ENCODE data around the gene MRPS6. TPM values are rescaled to one million over a fixed set of nuclear protein-coding genes. Genes with fewer than 3 reads are reported as not detected.

MRPS6 gene
- total RNA-seq, 1 experiment from 2014 or later: 55.1 TPM

DNA sequence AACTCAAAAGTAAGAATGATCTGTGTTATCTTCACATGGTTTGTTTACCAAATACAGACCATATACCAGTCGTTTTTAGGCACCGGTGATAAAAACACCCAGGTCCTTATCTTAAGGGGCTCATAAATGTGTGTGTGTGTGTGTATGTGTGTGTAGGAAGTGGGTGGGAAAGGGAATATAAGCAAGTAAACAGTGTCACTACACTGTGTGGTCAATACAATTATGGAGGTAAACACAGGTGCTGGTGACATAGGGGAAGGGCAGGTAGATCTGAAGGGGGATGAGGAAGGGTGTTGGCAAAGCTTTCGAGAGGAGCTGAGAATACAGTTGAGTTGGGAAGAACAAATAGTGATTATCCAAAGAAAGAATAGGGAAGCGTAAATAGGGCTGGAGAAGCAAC, 19.1 kb upstream of the MRPS6 start:
- RAD21 ChIA-PET (ENCODE audit: low non-redundant PET in 1 of 2, low total read pairs in 2 of 2, uncharacterized antibody in 2 of 2, unreplicated experiment in 2 of 2): no interaction called here
- Histone ChIP-seq H3K27me3 (ENCODE audit: insufficient read depth, low read length) (no peaks in the 10 kb centered on the region), H4K20me1 (ENCODE audit: insufficient read depth) (no peaks in the 10 kb centered on the region), H3K36me3 (ENCODE audit: control insufficient read depth in 1 of 2, insufficient read depth in 2 of 2, low read length in 2 of 2) (no peaks in the 10 kb centered on the region), H2AFZ (ENCODE audit: low read depth, low read length, poor library complexity, severe bottlenecking) (no peak overlapping the region), H3K4me2 (ENCODE audit: low read length) (no peak overlapping the region), H3K4me1 (ENCODE audit: control insufficient read depth in 1 of 2, insufficient read depth in 2 of 2, low read length in 2 of 2) (no peaks in the 10 kb centered on the region), H3K4me3 (replicated peaks in 1 of 2; ENCODE audit: low read depth in 1 of 2, low read length in 2 of 2) (no peak overlapping the region), H3K27ac (ENCODE audit: low read depth, low read length) (no peak overlapping the region), H3K9me2 (ENCODE audit: insufficient read depth) (no peaks in the 10 kb centered on the region), H3K9me3 (ENCODE audit: control insufficient read depth in 1 of 2, insufficient read depth in 1 of 2, low read depth in 1 of 2, low read length in 2 of 2) (no peaks in the 10 kb centered on the region), H3K79me2 (ENCODE audit: insufficient read depth, low read length) (no peaks in the 10 kb centered on the region), H3K9ac (ENCODE audit: low read length) (no peak overlapping the region)
- DNase-seq (ENCODE audit: low read depth, low spot score): no peak
- TF ChIP-seq POLR2A (IDR thresholded peaks at IDR 0.05; ENCODE audit: borderline replicate concordance, extremely low read depth, insufficient read depth, insufficient read length): no peak
- intact Hi-C loops (cut with micrococcal nuclease): no loop called here
- POLR2A ChIA-PET: no interaction called here
- no TSS peak for BruUV-seq (replicated peaks)
- no peak for ATAC-seq
- CTCF ChIA-PET: no interaction called here

DNA sequence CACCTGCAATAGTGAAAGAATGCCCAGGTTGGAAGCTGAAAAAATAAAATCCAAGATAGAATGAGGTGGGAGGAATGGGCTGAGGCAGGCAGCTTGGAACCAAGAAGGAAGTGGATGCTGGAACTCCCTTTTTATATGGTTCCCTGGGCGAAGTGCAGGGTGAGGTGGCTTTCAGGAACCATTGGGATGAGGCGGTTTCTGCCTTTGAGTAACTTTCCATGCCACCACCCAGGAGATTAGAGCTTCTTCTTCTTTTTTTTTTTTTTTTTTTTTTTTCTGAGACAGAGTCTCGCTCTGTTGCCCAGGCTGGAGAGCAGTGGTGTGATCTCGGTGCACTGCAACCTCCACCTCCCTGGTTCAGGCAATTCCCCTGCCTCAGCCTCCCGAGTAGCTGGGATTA, 17.8 kb upstream of the MRPS6 start:
- Histone ChIP-seq H3K27ac (ENCODE audit: low read depth, low read length) (no peak overlapping the region), H4K20me1 (ENCODE audit: insufficient read depth) (no peaks in the 10 kb centered on the region), H3K4me3 (replicated peaks in 1 of 2; ENCODE audit: low read depth in 1 of 2, low read length in 2 of 2) (no peak overlapping the region), H3K9me2 (ENCODE audit: insufficient read depth) (no peaks in the 10 kb centered on the region), H3K9ac (ENCODE audit: low read length) (no peak overlapping the region), H3K36me3 (ENCODE audit: control insufficient read depth in 1 of 2, insufficient read depth in 2 of 2, low read length in 2 of 2) (no peaks in the 10 kb centered on the region), H3K9me3 (ENCODE audit: control insufficient read depth in 1 of 2, insufficient read depth in 1 of 2, low read depth in 1 of 2, low read length in 2 of 2) (no peaks in the 10 kb centered on the region), H3K4me1 (ENCODE audit: control insufficient read depth in 1 of 2, insufficient read depth in 2 of 2, low read length in 2 of 2) (no peaks in the 10 kb centered on the region), H2AFZ (ENCODE audit: low read depth, low read length, poor library complexity, severe bottlenecking) (no peak overlapping the region), H3K27me3 (ENCODE audit: insufficient read depth, low read length) (no peaks in the 10 kb centered on the region), H3K4me2 (ENCODE audit: low read length) (no peak overlapping the region), H3K79me2 (ENCODE audit: insufficient read depth, low read length) (no peaks in the 10 kb centered on the region)
- ATAC-seq: no peak
- TF ChIP-seq JUND (IDR thresholded peaks at IDR 0.05) (no peak), ZNF274 (IDR thresholded peaks at IDR 0.05; ENCODE audit: low read depth, low read length) (no peak), EGR1 (IDR thresholded peaks at IDR 0.05; ENCODE audit: low read depth) (no peak), SP1 (IDR thresholded peaks at IDR 0.05; ENCODE audit: low read depth) (no peak), YY1 (IDR thresholded peaks at IDR 0.05; ENCODE audit: extremely low read depth, insufficient replicate concordance, low read depth, low read length) (no peak), CEBPB (IDR thresholded peaks at IDR 0.05; ENCODE audit: low read depth) (no peak), EZH2phosphoT487 (IDR thresholded peaks at IDR 0.05; ENCODE audit: borderline replicate concordance) (no peak), TCF7L2 (IDR thresholded peaks at IDR 0.05; ENCODE audit: borderline replicate concordance, extremely low read depth, insufficient read depth, insufficient read length) (no peak)
- TF ChIP-seq, protein P1, sequence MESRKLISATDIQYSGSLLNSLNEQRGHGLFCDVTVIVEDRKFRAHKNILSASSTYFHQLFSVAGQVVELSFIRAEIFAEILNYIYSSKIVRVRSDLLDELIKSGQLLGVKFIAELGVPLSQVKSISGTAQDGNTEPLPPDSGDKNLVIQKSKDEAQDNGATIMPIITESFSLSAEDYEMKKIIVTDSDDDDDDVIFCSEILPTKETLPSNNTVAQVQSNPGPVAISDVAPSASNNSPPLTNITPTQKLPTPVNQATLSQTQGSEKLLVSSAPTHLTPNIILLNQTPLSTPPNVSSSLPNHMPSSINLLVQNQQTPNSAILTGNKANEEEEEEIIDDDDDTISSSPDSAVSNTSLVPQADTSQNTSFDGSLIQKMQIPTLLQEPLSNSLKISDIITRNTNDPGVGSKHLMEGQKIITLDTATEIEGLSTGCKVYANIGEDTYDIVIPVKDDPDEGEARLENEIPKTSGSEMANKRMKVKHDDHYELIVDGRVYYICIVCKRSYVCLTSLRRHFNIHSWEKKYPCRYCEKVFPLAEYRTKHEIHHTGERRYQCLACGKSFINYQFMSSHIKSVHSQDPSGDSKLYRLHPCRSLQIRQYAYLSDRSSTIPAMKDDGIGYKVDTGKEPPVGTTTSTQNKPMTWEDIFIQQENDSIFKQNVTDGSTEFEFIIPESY (IDR thresholded peaks at IDR 0.05; ENCODE audit: extremely low read depth, insufficient replicate concordance, low read length): no peak
- TF ChIP-seq, protein P2, sequence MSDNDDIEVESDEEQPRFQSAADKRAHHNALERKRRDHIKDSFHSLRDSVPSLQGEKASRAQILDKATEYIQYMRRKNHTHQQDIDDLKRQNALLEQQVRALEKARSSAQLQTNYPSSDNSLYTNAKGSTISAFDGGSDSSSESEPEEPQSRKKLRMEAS (IDR thresholded peaks at IDR 0.05): no peak
- no peak for DNase-seq (ENCODE audit: low read depth, low spot score)
- CTCF ChIA-PET: no interaction called here
- intact Hi-C loops (cut with micrococcal nuclease): no loop called here
- POLR2A ChIA-PET: no interaction called here
- BruUV-seq (replicated peaks): no TSS peak
- RAD21 ChIA-PET (ENCODE audit: low non-redundant PET in 1 of 2, low total read pairs in 2 of 2, uncharacterized antibody in 2 of 2, unreplicated experiment in 2 of 2): no interaction called here
